Brain microvascular endothelial cell (primary cell): Measurements from ENCODE around the gene CHMP4A.

Source experiments
- DNase-seq: peaks from one replicate; pipeline ENCODE4 v3.0.0-alpha.2; 2020
- H3K27ac ChIP-seq: fragments of 250-450 bp; sonication (Bioruptor Pico); 2 replicates; pipeline ENCODE4 v1.5.1; 2020; ENCODE audit warnings: mild to moderate bottlenecking, moderate library complexity
- H3K27me3 ChIP-seq: fragments of 250-450 bp; sonication (Bioruptor Pico); replicated peaks from 2 replicates; pipeline ENCODE4 v1.5.1; 2020; ENCODE audit warnings: mild to moderate bottlenecking
- H3K36me3 ChIP-seq: fragments of 250-450 bp; sonication (Bioruptor Pico); replicated peaks from 2 replicates; pipeline ENCODE4 v1.5.1; 2020; ENCODE audit warnings: mild to moderate bottlenecking
- H3K4me3 ChIP-seq: 2 replicates; pipeline ENCODE4 v1.5.1; 2011; ENCODE audit warnings: low read depth, mild to moderate bottlenecking, control low read depth, low read length, moderate library complexity
- CTCF ChIP-seq: IDR thresholded peaks from 2 replicates; pipeline ENCODE4 v1.5.1; 2011; ENCODE audit warnings: low read depth, mild to moderate bottlenecking, moderate library complexity, low read length, control low read depth, inconsistent platforms; ENCODE audit errors: missing control alignments
- in situ Hi-C: cut with HindIII; loops from 2 replicates; pipeline ENCODE4 v1.10.0; 2017; ENCODE audit warnings: low sequenced_read_pairs, low pct_ligation_motif_present

The CHMP4A gene

GRCh38 chr14:24179294-24179960, 33.9 kb downstream of the CHMP4A start:
- TF ChIP-seq CTCF = no peak
- Histone ChIP-seq H3K27ac (no peak overlapping the region), H3K27me3 (no peaks in the 10 kb centered on the region), H3K4me3 (no peak overlapping the region), H3K36me3 (peaks cover 67% of the 10 kb centered on the region)
- in situ Hi-C loops = no loop called here
- DNase-seq = no peak

GRCh38 chr14:24178399-24179178, 34.7 kb downstream of the CHMP4A start:
- in situ Hi-C loops = no loop called here
- no peak for DNase-seq
- Histone ChIP-seq H3K27me3 (no peaks in the 10 kb centered on the region), H3K36me3 (peaks cover 61% of the 10 kb centered on the region), H3K4me3 (no peak overlapping the region), H3K27ac (no peak overlapping the region)
- no peak for TF ChIP-seq CTCF

DNA sequence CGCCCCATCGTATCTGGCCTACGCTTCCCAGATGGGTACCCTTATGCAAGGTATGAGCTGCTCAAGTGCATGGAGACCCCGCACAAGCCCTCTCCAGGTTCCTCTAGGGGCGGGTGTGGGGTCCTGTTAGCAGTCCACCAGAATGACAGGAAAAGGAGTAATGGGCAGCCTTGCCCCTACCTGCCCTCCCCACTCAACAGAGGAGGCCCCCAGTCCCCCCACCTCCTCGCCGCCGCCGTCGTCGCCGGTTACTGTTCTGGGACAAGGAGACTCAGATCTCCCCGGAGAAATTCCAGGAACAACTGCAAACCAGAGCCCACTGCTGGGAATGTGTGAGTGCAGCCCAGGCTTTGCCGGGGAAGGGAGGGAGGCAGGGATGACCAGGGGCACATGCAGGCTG, 35.4 kb downstream of the CHMP4A start:
- no peak for DNase-seq
- in situ Hi-C loops = no loop called here
- Histone ChIP-seq H3K27ac (no peak overlapping the region), H3K27me3 (no peaks in the 10 kb centered on the region), H3K4me3 (no peak overlapping the region), H3K36me3 (peaks cover 56% of the 10 kb centered on the region)
- no peak for TF ChIP-seq CTCF

- H3K36me3 ChIP-seq = peaks cover 49% of the 10 kb centered on the region
- H3K4me3 ChIP-seq = no peak overlapping the region
- no peak for TF ChIP-seq CTCF
- H3K27ac ChIP-seq = no peak overlapping the region
- in situ Hi-C loops = no loop called here
- DNase-seq = no peak
- H3K27me3 ChIP-seq = no peaks in the 10 kb centered on the region
These were observed 36.1 kb downstream of the CHMP4A start for GRCh38 chr14:24177041-24177825.

DNA sequence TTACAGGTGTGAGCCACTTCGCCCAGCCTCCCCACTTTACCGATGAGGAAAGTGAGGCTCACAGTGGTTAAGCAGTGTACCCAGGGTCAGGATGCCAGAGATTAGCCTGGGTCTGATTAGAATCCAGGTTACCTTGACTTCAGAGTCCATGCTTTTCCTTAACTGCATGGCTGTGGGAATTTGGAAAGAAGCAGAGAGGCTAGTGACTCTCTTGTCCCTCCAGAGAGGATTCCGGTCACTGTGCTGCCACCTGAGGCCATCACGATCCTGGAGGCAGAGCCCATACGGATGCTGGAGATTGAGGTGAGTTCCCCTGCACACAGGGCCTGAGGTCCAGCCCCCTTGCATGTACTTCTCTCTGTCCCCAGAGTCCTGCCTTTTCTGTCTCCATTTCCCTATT, 36.7 kb downstream of the CHMP4A start:
- H3K27me3 ChIP-seq = no peaks in the 10 kb centered on the region
- in situ Hi-C loops = no loop called here
- no peak overlapping the region for H3K27ac ChIP-seq
- no peak for TF ChIP-seq CTCF
- H3K36me3 ChIP-seq = peaks cover 43% of the 10 kb centered on the region
- DNase-seq = no peak
- H3K4me3 ChIP-seq = no peak overlapping the region
